ENCODE results near the gene FOS.

Gene FOS

GRCh38 chr14:75331471-75331870 lies 52.8 kb downstream of the FOS start:
- no peak for TF ChIP-seq JUND (IDR thresholded peaks at IDR 0.05; ENCODE audit: low read depth)
- DNase-seq (ENCODE audit: low read depth in 1 of 2, low spot score in 1 of 2): no peak
- in situ Hi-C loops (cut with HindIII; ENCODE audit: low pct_unique_long_range_greater_than_20kb, low sequenced_read_pairs): no loop called here
